ENCODE measurements around the gene CRISPLD2. TPM values are rescaled to one million over a fixed set of nuclear protein-coding genes. Genes with fewer than 3 reads are reported as not detected.

The CRISPLD2 gene
- total and polyA plus RNA-seq, 8 donors: 13.8 to 106 (median 24.9) TPM

DNA sequence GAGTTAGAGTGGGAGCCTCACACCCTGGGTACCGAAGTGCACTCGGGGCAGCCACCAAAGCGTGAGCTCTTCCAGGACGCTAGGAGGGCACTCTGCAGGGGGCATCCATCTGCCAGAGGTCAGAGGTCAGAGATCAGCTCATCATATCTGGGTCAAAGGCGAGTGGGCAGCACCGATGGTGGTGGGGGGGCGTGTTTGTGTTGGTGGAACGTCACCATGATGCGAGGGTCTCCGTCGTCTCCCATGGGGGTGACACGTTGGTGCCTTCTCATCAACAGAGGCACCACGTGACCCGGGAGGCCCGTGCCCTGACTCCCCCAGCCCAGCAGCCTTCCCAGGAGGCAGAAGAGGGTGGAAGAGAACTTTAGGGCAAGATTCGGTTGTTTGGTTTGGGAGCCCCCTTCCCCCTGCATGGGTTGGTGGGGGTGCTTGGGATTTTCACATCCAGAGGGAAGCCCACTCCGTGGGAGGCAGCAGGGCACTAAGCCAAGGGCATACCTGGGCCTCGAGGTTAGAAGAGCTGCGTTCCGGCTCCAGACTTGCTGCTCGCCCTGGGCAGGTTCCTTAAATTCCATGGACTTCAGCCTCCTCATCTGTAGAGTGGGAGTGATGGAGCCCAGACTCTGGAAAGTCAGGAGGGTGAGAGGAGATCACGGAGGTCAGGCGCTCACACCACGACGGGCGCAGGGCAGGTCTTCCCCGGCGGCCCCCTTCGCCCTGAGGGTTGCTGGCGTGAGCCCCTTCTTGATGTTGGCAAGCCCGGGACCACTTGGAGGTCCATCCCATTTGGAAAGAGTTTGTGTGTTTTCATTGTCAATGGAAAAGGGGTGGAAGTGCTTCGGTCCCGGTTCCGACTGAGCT is 14.0 kb downstream of the CRISPLD2 start:
- intact Hi-C loops (cut with DNase I): no loop called here
- Histone ChIP-seq H3K4me3 (no peak overlapping the region), H3K27ac (peak overlapping the region; percentile 8 to 73), H3K27me3 (peaks cover 0 to 38% of the 10 kb centered on the region in 2 donors), H3K9me3 (no peaks in the 10 kb centered on the region), H3K36me3 (peaks cover 0 to 5% of the 10 kb centered on the region in 2 donors), H3K4me1 (peaks cover 3 to 16% of the 10 kb centered on the region in 2 donors)
- ATAC-seq: no peak
- TF ChIP-seq, protein P1, sequence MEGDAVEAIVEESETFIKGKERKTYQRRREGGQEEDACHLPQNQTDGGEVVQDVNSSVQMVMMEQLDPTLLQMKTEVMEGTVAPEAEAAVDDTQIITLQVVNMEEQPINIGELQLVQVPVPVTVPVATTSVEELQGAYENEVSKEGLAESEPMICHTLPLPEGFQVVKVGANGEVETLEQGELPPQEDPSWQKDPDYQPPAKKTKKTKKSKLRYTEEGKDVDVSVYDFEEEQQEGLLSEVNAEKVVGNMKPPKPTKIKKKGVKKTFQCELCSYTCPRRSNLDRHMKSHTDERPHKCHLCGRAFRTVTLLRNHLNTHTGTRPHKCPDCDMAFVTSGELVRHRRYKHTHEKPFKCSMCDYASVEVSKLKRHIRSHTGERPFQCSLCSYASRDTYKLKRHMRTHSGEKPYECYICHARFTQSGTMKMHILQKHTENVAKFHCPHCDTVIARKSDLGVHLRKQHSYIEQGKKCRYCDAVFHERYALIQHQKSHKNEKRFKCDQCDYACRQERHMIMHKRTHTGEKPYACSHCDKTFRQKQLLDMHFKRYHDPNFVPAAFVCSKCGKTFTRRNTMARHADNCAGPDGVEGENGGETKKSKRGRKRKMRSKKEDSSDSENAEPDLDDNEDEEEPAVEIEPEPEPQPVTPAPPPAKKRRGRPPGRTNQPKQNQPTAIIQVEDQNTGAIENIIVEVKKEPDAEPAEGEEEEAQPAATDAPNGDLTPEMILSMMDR (IDR thresholded peaks at IDR 0.05): no peak
- DNase-seq: no peak

DNA sequence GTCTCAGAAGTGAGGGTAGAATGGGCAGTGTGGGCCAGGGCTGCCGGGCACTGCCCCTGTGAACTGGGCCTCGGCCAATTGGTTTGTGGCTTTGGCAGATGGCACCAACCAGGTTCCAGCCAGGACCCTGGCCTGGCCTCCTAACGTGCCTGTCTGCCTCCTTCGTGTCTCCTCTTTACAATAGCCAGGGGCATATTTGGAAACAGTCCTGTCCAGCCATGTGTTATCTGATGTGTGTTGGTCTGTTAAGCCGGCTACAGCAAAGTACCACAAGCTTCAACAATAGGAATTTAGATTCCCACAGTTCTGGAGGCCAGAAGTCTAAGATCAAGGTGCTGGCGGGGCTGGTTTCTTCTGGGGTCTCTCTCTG is 14.6 kb downstream of the CRISPLD2 start:
- ATAC-seq (no peak), DNase-seq (no peak)
- TF ChIP-seq, protein P1 (IDR thresholded peaks at IDR 0.05): no peak
- peaks cover 3 to 16% of the 10 kb centered on the region in 2 donors for H3K4me1 ChIP-seq
- H3K9me3 ChIP-seq: no peaks in the 10 kb centered on the region
- H3K27me3 ChIP-seq: peaks cover 0 to 39% of the 10 kb centered on the region in 2 donors
- H3K4me3 ChIP-seq: no peak overlapping the region
- H3K36me3 ChIP-seq: peaks cover 0 to 10% of the 10 kb centered on the region in 2 donors
- peak overlapping the region; percentile 8 to 73 for H3K27ac ChIP-seq
- intact Hi-C loops (cut with DNase I): no loop called here

DNA sequence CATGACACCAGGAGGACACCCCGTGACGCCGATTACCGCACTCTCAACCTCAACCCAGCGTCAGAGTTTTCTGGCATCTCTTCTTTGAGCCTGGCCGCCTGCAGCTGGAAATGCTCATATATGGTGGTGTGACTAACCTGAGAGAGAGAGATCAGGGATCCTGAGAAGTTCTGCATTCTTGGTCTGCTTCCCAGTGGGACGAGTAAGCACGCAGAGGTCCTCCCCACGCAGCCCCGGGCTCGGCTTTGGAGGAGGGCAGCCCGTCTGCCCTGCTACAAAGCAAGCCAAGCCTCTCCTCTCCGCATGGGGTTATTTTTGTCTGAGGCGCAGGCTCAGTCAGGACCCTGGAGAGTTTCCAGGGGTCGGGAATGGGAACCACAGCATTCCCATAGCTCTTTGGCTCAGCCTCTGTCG is 16.5 kb downstream of the CRISPLD2 start:
- H3K4me3 ChIP-seq: no peak overlapping the region
- DNase-seq: peak; percentile 62 to 81 (median 71)
- ATAC-seq: peak; percentile 24
- H3K27me3 ChIP-seq: peaks cover 0 to 50% of the 10 kb centered on the region in 2 donors
- H3K4me1 ChIP-seq: peaks cover 3 to 16% of the 10 kb centered on the region in 2 donors
- no peaks in the 10 kb centered on the region for H3K9me3 ChIP-seq
- TF ChIP-seq, protein P1 (IDR thresholded peaks at IDR 0.05): no peak
- intact Hi-C loops (cut with DNase I): no loop called here
- peak overlapping the region in 1 of 2 donors; percentile 33 for H3K27ac ChIP-seq
- peaks cover 0 to 14% of the 10 kb centered on the region in 2 donors for H3K36me3 ChIP-seq

DNA sequence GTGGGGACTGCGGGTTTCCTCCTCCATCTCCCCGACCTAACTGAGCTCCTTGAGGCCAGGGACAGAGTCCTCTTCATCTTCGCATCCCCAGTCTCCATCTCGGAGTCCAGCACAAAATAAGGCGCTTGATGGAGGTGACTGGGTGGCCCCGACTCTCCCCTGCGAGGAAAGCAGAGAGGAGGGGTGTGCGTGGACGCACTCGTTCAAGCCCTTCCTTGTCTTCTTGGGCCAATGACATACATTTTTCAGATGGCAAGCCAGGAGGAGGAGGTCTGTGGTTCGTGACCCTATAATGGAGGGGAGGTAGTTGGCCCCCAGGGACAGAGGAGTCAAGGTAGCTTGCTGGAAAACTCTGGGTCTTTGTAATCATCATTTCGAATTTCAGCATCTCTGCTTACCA is 17.2 kb downstream of the CRISPLD2 start:
- H3K9me3 ChIP-seq: no peaks in the 10 kb centered on the region
- peaks cover 2 to 21% of the 10 kb centered on the region in 2 donors for H3K4me1 ChIP-seq
- no peak overlapping the region for H3K4me3 ChIP-seq
- peak overlapping the region in 1 of 2 donors; percentile 33 for H3K27ac ChIP-seq
- TF ChIP-seq, protein P1 (IDR thresholded peaks at IDR 0.05): no peak
- H3K36me3 ChIP-seq: peaks cover 0 to 14% of the 10 kb centered on the region in 2 donors
- ATAC-seq (no peak), DNase-seq (peak in 1 of 4 donors; percentile 28)
- H3K27me3 ChIP-seq: peaks cover 0 to 57% of the 10 kb centered on the region in 2 donors
- intact Hi-C loops (cut with DNase I): no loop called here

DNA sequence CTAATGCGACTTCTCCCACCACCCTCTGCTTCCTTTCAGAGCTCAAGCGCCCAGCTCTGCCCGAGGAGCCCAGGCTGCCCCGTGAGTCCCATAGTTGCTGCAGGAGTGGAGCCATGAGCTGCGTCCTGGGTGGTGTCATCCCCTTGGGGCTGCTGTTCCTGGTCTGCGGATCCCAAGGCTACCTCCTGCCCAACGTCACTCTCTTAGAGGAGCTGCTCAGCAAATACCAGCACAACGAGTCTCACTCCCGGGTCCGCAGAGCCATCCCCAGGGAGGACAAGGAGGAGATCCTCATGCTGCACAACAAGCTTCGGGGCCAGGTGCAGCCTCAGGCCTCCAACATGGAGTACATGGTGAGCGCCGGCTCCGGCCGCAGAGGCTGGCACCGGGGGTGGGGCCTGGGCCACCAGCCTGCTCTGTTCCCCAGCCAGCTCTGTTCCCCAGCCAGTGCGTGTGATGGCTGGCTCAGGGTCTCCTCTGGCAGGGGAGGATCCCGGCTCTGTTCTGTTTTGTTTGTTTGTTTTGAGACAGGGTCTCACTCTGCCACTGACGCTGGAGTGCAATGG is 18.7 kb downstream of the CRISPLD2 start:
- Histone ChIP-seq H3K36me3 (peaks cover 0 to 14% of the 10 kb centered on the region in 2 donors), H3K4me1 (peaks cover 0 to 13% of the 10 kb centered on the region in 2 donors), H3K27ac (no peak overlapping the region), H3K4me3 (no peak overlapping the region), H3K9me3 (no peaks in the 10 kb centered on the region), H3K27me3 (peaks cover 0 to 62% of the 10 kb centered on the region in 2 donors)
- no peak for ATAC-seq
- TF ChIP-seq, protein P1 (IDR thresholded peaks at IDR 0.05): no peak
- intact Hi-C loops (cut with DNase I): no loop called here
- DNase-seq: no peak
